Erythroblast (primary cell): ENCODE results near the gene FBXL15.
A peak's percentile ranks its signal among the peaks of the same experiment; 100 is the strongest.

Experiments used
- DNase-seq, 2 experiments: peaks; one replicate each; lab custom pipeline; 2025; lab: John Stamatoyannopoulos, UW
- GATA1 ChIP-seq: IDR thresholded peaks from 2 replicates; pipeline ENCODE4 v1.6.1; 2011; ENCODE audit warnings: low read depth, mild to moderate bottlenecking, control low read depth, low read length, moderate library complexity
- POLR2A ChIP-seq: IDR thresholded peaks from 2 replicates; pipeline ENCODE4 v1.6.1; 2011; ENCODE audit warnings: mild to moderate bottlenecking, low read length

Gene FBXL15

GRCh38 chr10:102455893-102456471 is 35.3 kb downstream of the FBXL15 start:
- TF ChIP-seq POLR2A, result peak; percentile 32
- TF ChIP-seq GATA1, result no peak
- DNase-seq, result peak; percentile 78 to 89

- DNase-seq, result no peak
- no peak for TF ChIP-seq GATA1
- no peak for TF ChIP-seq POLR2A
Observed at GRCh38 chr10:102457591-102458150, 37.0 kb downstream of the FBXL15 start.

- TF ChIP-seq GATA1, result no peak
- TF ChIP-seq POLR2A, result no peak
- DNase-seq, result no peak
Observed at GRCh38 chr10:102458656-102459055, 38.0 kb downstream of the FBXL15 start.

- TF ChIP-seq GATA1 (no peak), POLR2A (no peak)
- no peak for DNase-seq
Observed at GRCh38 chr10:102460836-102461186, 40.2 kb downstream of the FBXL15 start.

- DNase-seq, result peak; percentile 91 to 95
- TF ChIP-seq POLR2A, result no peak
- no peak for TF ChIP-seq GATA1
Observed at GRCh38 chr10:102461187-102462054, 40.8 kb downstream of the FBXL15 start.

GRCh38 chr10:102462512-102463054 is 41.9 kb downstream of the FBXL15 start:
- no peak for DNase-seq
- TF ChIP-seq GATA1 (no peak), POLR2A (no peak)

- TF ChIP-seq POLR2A (no peak), GATA1 (no peak)
- no peak for DNase-seq
Observed at GRCh38 chr10:102463983-102464382, 43.3 kb downstream of the FBXL15 start.

- TF ChIP-seq POLR2A (no peak), GATA1 (no peak)
- no peak for DNase-seq
Observed at GRCh38 chr10:102465466-102465865, 44.8 kb downstream of the FBXL15 start.

- DNase-seq, result no peak
- no peak for TF ChIP-seq POLR2A
- no peak for TF ChIP-seq GATA1
Observed at GRCh38 chr10:102467318-102467717, 46.7 kb downstream of the FBXL15 start.

- TF ChIP-seq GATA1 (no peak), POLR2A (no peak)
- peak in 1 of 2 experiments; percentile 26 for DNase-seq
Observed at GRCh38 chr10:102467971-102468438, 47.4 kb downstream of the FBXL15 start.

GRCh38 chr10:102468683-102469082 is 48.0 kb downstream of the FBXL15 start:
- no peak for TF ChIP-seq GATA1
- no peak for TF ChIP-seq POLR2A
- DNase-seq, result no peak

GRCh38 chr10:102470579-102471546 is 50.2 kb downstream of the FBXL15 start:
- TF ChIP-seq GATA1, result no peak
- no peak for TF ChIP-seq POLR2A
- no peak for DNase-seq
